ENCODE measurements around the gene CYP21A2.
"Not testable (repeated sequence)": the region's sequence is repeated elsewhere in the genome, so short reads cannot be mapped to it uniquely, and the experiment has no call there.

Gene CYP21A2

GRCh38 chr6:32037598-32038524, at the start of gene CYP21A2:
TSS of gene CYP21A2 (plus strand) at chr6:32038415. CDS start at chr6:32038423, 8 bp downstream.
- H3K4me3 Mint-ChIP-seq; H3K27ac Mint-ChIP-seq; H3K36me3 Mint-ChIP-seq; H3K27me3 Mint-ChIP-seq; H3K9me3 Mint-ChIP-seq; DNase-seq (ENCODE audit: low spot score in 2 of 2); H3K4me1 Mint-ChIP-seq: not testable (repeated sequence)
- ATAC-seq (ENCODE audit: low read depth) = peak; percentile 90

- not testable (repeated sequence) for H3K27me3 Mint-ChIP-seq; H3K36me3 Mint-ChIP-seq; H3K9me3 Mint-ChIP-seq; DNase-seq (ENCODE audit: low spot score in 2 of 2); H3K4me1 Mint-ChIP-seq; H3K4me3 Mint-ChIP-seq; H3K27ac Mint-ChIP-seq
- ATAC-seq (ENCODE audit: low read depth) = peak; percentile 34
These were observed 48.9 kb upstream of the CYP21A2 start for GRCh38 chr6:31989363-31989762.

GRCh38 chr6:31994421-31994820, 43.8 kb upstream of the CYP21A2 start:
- H3K36me3 Mint-ChIP-seq; DNase-seq (ENCODE audit: low spot score in 2 of 2); H3K4me1 Mint-ChIP-seq; H3K9me3 Mint-ChIP-seq; ATAC-seq (ENCODE audit: low read depth); H3K27ac Mint-ChIP-seq; H3K27me3 Mint-ChIP-seq; H3K4me3 Mint-ChIP-seq: not testable (repeated sequence)

- not testable (repeated sequence) for H3K36me3 Mint-ChIP-seq; H3K27ac Mint-ChIP-seq; DNase-seq (ENCODE audit: low spot score in 2 of 2); H3K4me1 Mint-ChIP-seq; H3K4me3 Mint-ChIP-seq; H3K27me3 Mint-ChIP-seq; ATAC-seq (ENCODE audit: low read depth); H3K9me3 Mint-ChIP-seq
These were observed 41.8 kb upstream of the CYP21A2 start for GRCh38 chr6:31996385-31996784.

- not testable (repeated sequence) for H3K4me1 Mint-ChIP-seq; H3K27ac Mint-ChIP-seq; H3K27me3 Mint-ChIP-seq; DNase-seq (ENCODE audit: low spot score in 2 of 2); H3K4me3 Mint-ChIP-seq; H3K36me3 Mint-ChIP-seq; ATAC-seq (ENCODE audit: low read depth); H3K9me3 Mint-ChIP-seq
These were observed 35.5 kb upstream of the CYP21A2 start for GRCh38 chr6:32002546-32003268.

- H3K4me3 Mint-ChIP-seq; H3K27ac Mint-ChIP-seq; DNase-seq (ENCODE audit: low spot score in 2 of 2); ATAC-seq (ENCODE audit: low read depth); H3K4me1 Mint-ChIP-seq; H3K9me3 Mint-ChIP-seq; H3K36me3 Mint-ChIP-seq; H3K27me3 Mint-ChIP-seq: not testable (repeated sequence)
These were observed 34.9 kb upstream of the CYP21A2 start for GRCh38 chr6:32003301-32003700.

- not testable (repeated sequence) for H3K27me3 Mint-ChIP-seq; H3K9me3 Mint-ChIP-seq; DNase-seq (ENCODE audit: low spot score in 2 of 2); H3K4me1 Mint-ChIP-seq; H3K36me3 Mint-ChIP-seq; H3K27ac Mint-ChIP-seq; H3K4me3 Mint-ChIP-seq; ATAC-seq (ENCODE audit: low read depth)
These were observed 33.8 kb upstream of the CYP21A2 start for GRCh38 chr6:32004393-32004792.

- not testable (repeated sequence) for H3K27me3 Mint-ChIP-seq, H3K27ac Mint-ChIP-seq, H3K9me3 Mint-ChIP-seq, H3K36me3 Mint-ChIP-seq, H3K4me3 Mint-ChIP-seq, H3K4me1 Mint-ChIP-seq
- DNase-seq (ENCODE audit: low spot score in 2 of 2) (peak in 1 of 2 donors; percentile 9), ATAC-seq (ENCODE audit: low read depth) (peak; percentile 88)
These were observed 33.2 kb upstream of the CYP21A2 start for GRCh38 chr6:32004864-32005537.

- not testable (repeated sequence) for ATAC-seq (ENCODE audit: low read depth); H3K27me3 Mint-ChIP-seq; H3K9me3 Mint-ChIP-seq; DNase-seq (ENCODE audit: low spot score in 2 of 2); H3K4me3 Mint-ChIP-seq; H3K36me3 Mint-ChIP-seq; H3K27ac Mint-ChIP-seq; H3K4me1 Mint-ChIP-seq
These were observed 32.7 kb upstream of the CYP21A2 start for GRCh38 chr6:32005538-32005880.

GRCh38 chr6:32005991-32006529, 32.2 kb upstream of the CYP21A2 start:
- not testable (repeated sequence) for H3K27me3 Mint-ChIP-seq; H3K9me3 Mint-ChIP-seq; ATAC-seq (ENCODE audit: low read depth); H3K4me1 Mint-ChIP-seq; H3K36me3 Mint-ChIP-seq; H3K27ac Mint-ChIP-seq; H3K4me3 Mint-ChIP-seq; DNase-seq (ENCODE audit: low spot score in 2 of 2)

- H3K4me1 Mint-ChIP-seq; H3K27me3 Mint-ChIP-seq; H3K9me3 Mint-ChIP-seq; H3K27ac Mint-ChIP-seq; ATAC-seq (ENCODE audit: low read depth); H3K36me3 Mint-ChIP-seq; H3K4me3 Mint-ChIP-seq; DNase-seq (ENCODE audit: low spot score in 2 of 2): not testable (repeated sequence)
These were observed 31.1 kb upstream of the CYP21A2 start for GRCh38 chr6:32007086-32007485.

- H3K4me3 Mint-ChIP-seq; H3K27me3 Mint-ChIP-seq; H3K36me3 Mint-ChIP-seq; H3K4me1 Mint-ChIP-seq; H3K9me3 Mint-ChIP-seq; H3K27ac Mint-ChIP-seq; DNase-seq (ENCODE audit: low spot score in 2 of 2); ATAC-seq (ENCODE audit: low read depth): not testable (repeated sequence)
These were observed 30.2 kb upstream of the CYP21A2 start for GRCh38 chr6:32008037-32008436.

GRCh38 chr6:32008616-32009015, 29.6 kb upstream of the CYP21A2 start:
- ATAC-seq (ENCODE audit: low read depth); H3K9me3 Mint-ChIP-seq; H3K36me3 Mint-ChIP-seq; H3K27me3 Mint-ChIP-seq; H3K4me3 Mint-ChIP-seq; H3K27ac Mint-ChIP-seq; DNase-seq (ENCODE audit: low spot score in 2 of 2); H3K4me1 Mint-ChIP-seq: not testable (repeated sequence)

- not testable (repeated sequence) for H3K27me3 Mint-ChIP-seq; H3K9me3 Mint-ChIP-seq; H3K4me3 Mint-ChIP-seq; H3K36me3 Mint-ChIP-seq; H3K27ac Mint-ChIP-seq; DNase-seq (ENCODE audit: low spot score in 2 of 2); ATAC-seq (ENCODE audit: low read depth); H3K4me1 Mint-ChIP-seq
These were observed 28.7 kb upstream of the CYP21A2 start for GRCh38 chr6:32009537-32009936.

Measured in memory B cell (primary cell).